ENCODE results near the gene RAB1B. TPM values are rescaled to one million over a fixed set of nuclear protein-coding genes. Genes with fewer than 3 reads are reported as not detected.

The RAB1B gene
- total RNA-seq, 1 experiment from 2014 or later, result 148 TPM

- ATAC-seq, result peak; percentile 14; the same call in 1 of the 2 replicates
Measured at GRCh38 chr11:66221726-66222236, 46.7 kb upstream of the RAB1B start.

More at GRCh38 chr11:66221726-66222236, 46.7 kb upstream of the RAB1B start:
- CTCF ChIA-PET, result interaction anchor here (0.9 to 1.7 kb wide), 16 partner anchors 9 to 89 kb away, joined by 3 to 8 read pairs (median 4); partner anchors contain the start of genes RAB1B and YIF1A
- Histone ChIP-seq H3K27ac (ENCODE audit: low read depth, low read length) (no peak overlapping the region), H4K20me1 (ENCODE audit: insufficient read depth) (no peaks in the 10 kb centered on the region), H3K79me2 (ENCODE audit: insufficient read depth, low read length) (no peaks in the 10 kb centered on the region), H3K9me3 (ENCODE audit: control insufficient read depth in 1 of 2, insufficient read depth in 1 of 2, low read depth in 1 of 2, low read length in 2 of 2) (no peaks in the 10 kb centered on the region), H2AFZ (ENCODE audit: low read depth, low read length, poor library complexity, severe bottlenecking) (no peak overlapping the region), H3K9ac (ENCODE audit: low read length) (no peak overlapping the region), H3K4me3 (replicated peaks in 1 of 2; ENCODE audit: low read depth in 1 of 2, low read length in 2 of 2) (no peak overlapping the region), H3K27me3 (ENCODE audit: insufficient read depth, low read length) (no peaks in the 10 kb centered on the region), H3K9me2 (ENCODE audit: insufficient read depth) (no peaks in the 10 kb centered on the region), H3K36me3 (ENCODE audit: control insufficient read depth in 1 of 2, insufficient read depth in 2 of 2, low read length in 2 of 2) (peaks cover 3 to 4% of the 10 kb centered on the region in 2 experiments; a peak in 1 of 4 replicates), H3K4me2 (ENCODE audit: low read length) (no peak overlapping the region), H3K4me1 (ENCODE audit: control insufficient read depth in 1 of 2, insufficient read depth in 2 of 2, low read length in 2 of 2) (peaks cover 0 to 8% of the 10 kb centered on the region in 2 experiments; a peak in 1 of 4 replicates)
- DNase-seq (ENCODE audit: low read depth, low spot score), result no peak
- POLR2A ChIA-PET, result no interaction called here
- no peak for TF ChIP-seq CEBPB (IDR thresholded peaks at IDR 0.05; ENCODE audit: low read depth)
- TF ChIP-seq, protein P1, sequence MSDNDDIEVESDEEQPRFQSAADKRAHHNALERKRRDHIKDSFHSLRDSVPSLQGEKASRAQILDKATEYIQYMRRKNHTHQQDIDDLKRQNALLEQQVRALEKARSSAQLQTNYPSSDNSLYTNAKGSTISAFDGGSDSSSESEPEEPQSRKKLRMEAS (IDR thresholded peaks at IDR 0.05), result no peak
- TF ChIP-seq TCF7L2 (IDR thresholded peaks at IDR 0.05; ENCODE audit: borderline replicate concordance, extremely low read depth, insufficient read depth, insufficient read length), result no peak
- TF ChIP-seq ZFX (IDR thresholded peaks at IDR 0.05), result no peak
- no peak for TF ChIP-seq EGR1 (IDR thresholded peaks at IDR 0.05; ENCODE audit: low read depth)
- TF ChIP-seq SRF (IDR thresholded peaks at IDR 0.05; ENCODE audit: low read depth), result no peak
- no peak for TF ChIP-seq FOSL1 (IDR thresholded peaks at IDR 0.05; ENCODE audit: low read depth)
- TF ChIP-seq, protein P2, sequence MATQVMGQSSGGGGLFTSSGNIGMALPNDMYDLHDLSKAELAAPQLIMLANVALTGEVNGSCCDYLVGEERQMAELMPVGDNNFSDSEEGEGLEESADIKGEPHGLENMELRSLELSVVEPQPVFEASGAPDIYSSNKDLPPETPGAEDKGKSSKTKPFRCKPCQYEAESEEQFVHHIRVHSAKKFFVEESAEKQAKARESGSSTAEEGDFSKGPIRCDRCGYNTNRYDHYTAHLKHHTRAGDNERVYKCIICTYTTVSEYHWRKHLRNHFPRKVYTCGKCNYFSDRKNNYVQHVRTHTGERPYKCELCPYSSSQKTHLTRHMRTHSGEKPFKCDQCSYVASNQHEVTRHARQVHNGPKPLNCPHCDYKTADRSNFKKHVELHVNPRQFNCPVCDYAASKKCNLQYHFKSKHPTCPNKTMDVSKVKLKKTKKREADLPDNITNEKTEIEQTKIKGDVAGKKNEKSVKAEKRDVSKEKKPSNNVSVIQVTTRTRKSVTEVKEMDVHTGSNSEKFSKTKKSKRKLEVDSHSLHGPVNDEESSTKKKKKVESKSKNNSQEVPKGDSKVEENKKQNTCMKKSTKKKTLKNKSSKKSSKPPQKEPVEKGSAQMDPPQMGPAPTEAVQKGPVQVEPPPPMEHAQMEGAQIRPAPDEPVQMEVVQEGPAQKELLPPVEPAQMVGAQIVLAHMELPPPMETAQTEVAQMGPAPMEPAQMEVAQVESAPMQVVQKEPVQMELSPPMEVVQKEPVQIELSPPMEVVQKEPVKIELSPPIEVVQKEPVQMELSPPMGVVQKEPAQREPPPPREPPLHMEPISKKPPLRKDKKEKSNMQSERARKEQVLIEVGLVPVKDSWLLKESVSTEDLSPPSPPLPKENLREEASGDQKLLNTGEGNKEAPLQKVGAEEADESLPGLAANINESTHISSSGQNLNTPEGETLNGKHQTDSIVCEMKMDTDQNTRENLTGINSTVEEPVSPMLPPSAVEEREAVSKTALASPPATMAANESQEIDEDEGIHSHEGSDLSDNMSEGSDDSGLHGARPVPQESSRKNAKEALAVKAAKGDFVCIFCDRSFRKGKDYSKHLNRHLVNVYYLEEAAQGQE (IDR thresholded peaks at IDR 0.05; ENCODE audit: low read depth), result no peak
- no peak for TF ChIP-seq YY1 (IDR thresholded peaks at IDR 0.05; ENCODE audit: extremely low read depth, insufficient replicate concordance, low read depth, low read length)
- no peak for TF ChIP-seq CBX3 (IDR thresholded peaks at IDR 0.05; ENCODE audit: low read depth)
- no peak for TF ChIP-seq SP1 (IDR thresholded peaks at IDR 0.05; ENCODE audit: low read depth)
- TF ChIP-seq RAD21 (IDR thresholded peaks at IDR 0.05; ENCODE audit: low read depth), result no peak
- TF ChIP-seq, protein P3, sequence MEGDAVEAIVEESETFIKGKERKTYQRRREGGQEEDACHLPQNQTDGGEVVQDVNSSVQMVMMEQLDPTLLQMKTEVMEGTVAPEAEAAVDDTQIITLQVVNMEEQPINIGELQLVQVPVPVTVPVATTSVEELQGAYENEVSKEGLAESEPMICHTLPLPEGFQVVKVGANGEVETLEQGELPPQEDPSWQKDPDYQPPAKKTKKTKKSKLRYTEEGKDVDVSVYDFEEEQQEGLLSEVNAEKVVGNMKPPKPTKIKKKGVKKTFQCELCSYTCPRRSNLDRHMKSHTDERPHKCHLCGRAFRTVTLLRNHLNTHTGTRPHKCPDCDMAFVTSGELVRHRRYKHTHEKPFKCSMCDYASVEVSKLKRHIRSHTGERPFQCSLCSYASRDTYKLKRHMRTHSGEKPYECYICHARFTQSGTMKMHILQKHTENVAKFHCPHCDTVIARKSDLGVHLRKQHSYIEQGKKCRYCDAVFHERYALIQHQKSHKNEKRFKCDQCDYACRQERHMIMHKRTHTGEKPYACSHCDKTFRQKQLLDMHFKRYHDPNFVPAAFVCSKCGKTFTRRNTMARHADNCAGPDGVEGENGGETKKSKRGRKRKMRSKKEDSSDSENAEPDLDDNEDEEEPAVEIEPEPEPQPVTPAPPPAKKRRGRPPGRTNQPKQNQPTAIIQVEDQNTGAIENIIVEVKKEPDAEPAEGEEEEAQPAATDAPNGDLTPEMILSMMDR (IDR thresholded peaks at IDR 0.05 in 2 of 3, conservative IDR thresholded peaks at IDR 0.05 in 1 of 3; ENCODE audit: borderline replicate concordance in 1 of 3, insufficient read depth in 1 of 3, low read depth in 2 of 3, low read length in 2 of 3), result no peak
- RAD21 ChIA-PET (ENCODE audit: low non-redundant PET in 1 of 2, low total read pairs in 2 of 2, uncharacterized antibody in 2 of 2, unreplicated experiment in 2 of 2), result interaction anchor here in 1 of 2 experiments (0.6 kb wide), 1 partner anchor 102 kb away, joined by 3 read pairs; no protein-coding TSS in a partner anchor
- BruUV-seq (replicated peaks), result no TSS peak
- intact Hi-C loops (cut with micrococcal nuclease), result loop anchor here (2.0 kb wide), 2 partner anchors 37 to 115 kb away; partner anchors contain the start of gene RIN1
